Measurements from ENCODE around the gene ETV3.
A peak's percentile ranks its signal among the peaks of the same experiment; 100 is the strongest.
"Not testable (repeated sequence)": the region's sequence is repeated elsewhere in the genome, so short reads cannot be mapped to it uniquely, and the experiment has no call there.

- peak; percentile 7 for TF ChIP-seq CTCF (IDR thresholded peaks at IDR 0.05; ENCODE audit: low read depth, low read length)
- TF ChIP-seq MAX (IDR thresholded peaks at IDR 0.05; ENCODE audit: low read depth, low read length): not testable (repeated sequence)
These were observed 33.8 kb upstream of the ETV3 start for GRCh38 chr1:157171903-157172503.

All from NB4 (cell line).